Measurements from ENCODE around the gene PFKFB3.
"Not testable (repeated sequence)": the region's sequence is repeated elsewhere in the genome, so short reads cannot be mapped to it uniquely, and the experiment has no call there.

PFKFB3 gene

GRCh38 chr10:6163364-6164270, 39.1 kb upstream of the PFKFB3 start:
- ChIA-PET CTCF (interaction anchor here (0.6 to 1.2 kb wide), 4 partner anchors 12 to 690 kb away, joined by 3 to 4 read pairs (median 3); no protein-coding TSS in a partner anchor), POLR2A (interaction anchor here (0.6 to 2.4 kb wide), 11 partner anchors 9 to 77 kb away, joined by 3 to 12 read pairs (median 5); partner anchors contain the start of gene PFKFB3)
- no peak for TF ChIP-seq FOXM1 (IDR thresholded peaks at IDR 0.05; ENCODE audit: borderline replicate concordance)
- TF ChIP-seq ARNT (IDR thresholded peaks at IDR 0.05), result 0 out of 2 replicates have a peak, but pooled peaks have one; percentile 62
- TF ChIP-seq BHLHE40 (IDR thresholded peaks at IDR 0.05; ENCODE audit: borderline replicate concordance), result no peak
- TF ChIP-seq CTBP1 (IDR thresholded peaks at IDR 0.05; ENCODE audit: borderline replicate concordance), result peak; percentile 29; the same call in 1 of the 2 replicates
- peak; percentile 88 for TF ChIP-seq L3MBTL2 (conservative IDR thresholded peaks at IDR 0.05)
- TF ChIP-seq SUZ12 (IDR thresholded peaks at IDR 0.05), result no peak
- TF ChIP-seq FOXK2 (IDR thresholded peaks at IDR 0.05), result no peak
- TF ChIP-seq LEF1 (IDR thresholded peaks at IDR 0.05; ENCODE audit: borderline replicate concordance), result no peak
- peak; percentile 96 for DNase-seq (ENCODE audit: extremely low spot score)

GRCh38 chr10:6164271-6165095, 38.2 kb upstream of the PFKFB3 start:
- no peak for DNase-seq (ENCODE audit: extremely low spot score)
- CTCF ChIA-PET, result interaction anchor here (0.8 kb wide), 1 partner anchor 12 kb away, joined by 4 read pairs; no protein-coding TSS in a partner anchor

DNA sequence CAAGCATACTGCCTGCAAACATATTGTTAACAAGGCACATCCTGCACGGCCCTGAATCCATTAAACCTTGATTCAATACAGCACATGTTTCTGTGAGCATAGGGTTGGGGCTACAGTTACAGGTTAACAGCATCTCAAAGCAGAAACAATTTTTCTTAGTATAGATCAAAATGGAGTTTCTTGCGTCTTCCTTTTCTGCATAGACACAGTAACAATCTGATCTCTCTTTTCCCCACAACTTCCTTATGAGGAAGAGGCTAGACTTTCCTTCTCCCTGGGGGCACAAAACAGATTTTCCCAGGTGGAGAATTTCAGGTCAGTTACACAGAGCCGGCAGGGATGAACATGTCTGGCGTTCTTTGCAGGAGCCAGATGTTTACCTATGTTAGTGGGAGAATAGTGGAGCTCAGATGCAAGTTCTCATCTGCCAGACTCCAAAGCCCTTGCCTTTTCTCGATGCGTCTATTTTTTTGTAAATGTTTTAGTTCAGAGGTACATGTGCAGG, 37.5 kb upstream of the PFKFB3 start:
- TF ChIP-seq HDGF (IDR thresholded peaks at IDR 0.05; ENCODE audit: borderline replicate concordance), result no peak
- no peak for TF ChIP-seq CTBP1 (IDR thresholded peaks at IDR 0.05; ENCODE audit: borderline replicate concordance)
- no peak for TF ChIP-seq NFRKB (IDR thresholded peaks at IDR 0.05)
- no peak for TF ChIP-seq FOXA1 (IDR thresholded peaks at IDR 0.05)
- TF ChIP-seq ARNT (IDR thresholded peaks at IDR 0.05), result no peak
- TF ChIP-seq ELF4 (IDR thresholded peaks at IDR 0.05), result no peak
- no peak for TF ChIP-seq SP1 (IDR thresholded peaks at IDR 0.05)
- TF ChIP-seq BHLHE40 (IDR thresholded peaks at IDR 0.05; ENCODE audit: borderline replicate concordance), result no peak
- TF ChIP-seq TARDBP (IDR thresholded peaks at IDR 0.05), result no peak
- TF ChIP-seq L3MBTL2 (conservative IDR thresholded peaks at IDR 0.05), result no peak
- TF ChIP-seq SUZ12 (IDR thresholded peaks at IDR 0.05), result no peak
- TF ChIP-seq ZNF384 (IDR thresholded peaks at IDR 0.05), result no peak
- TF ChIP-seq PKNOX1 (IDR thresholded peaks at IDR 0.05), result no peak
- no peak for TF ChIP-seq LEF1 (IDR thresholded peaks at IDR 0.05; ENCODE audit: borderline replicate concordance)
- no peak for TF ChIP-seq FOXM1 (IDR thresholded peaks at IDR 0.05; ENCODE audit: borderline replicate concordance)
- no peak for TF ChIP-seq FOXK2 (IDR thresholded peaks at IDR 0.05)
- POLR2A ChIA-PET, result no interaction called here
- CTCF ChIA-PET, result interaction anchor here (1.0 kb wide), 1 partner anchor 38 kb away, joined by 3 read pairs; the partner anchor contains the start of gene PFKFB3
- no peak for DNase-seq (ENCODE audit: extremely low spot score)

More at GRCh38 chr10:6164271-6165095, 38.2 kb upstream of the PFKFB3 start:
- no peak for TF ChIP-seq BHLHE40 (IDR thresholded peaks at IDR 0.05; ENCODE audit: borderline replicate concordance)
- no peak for TF ChIP-seq ARNT (IDR thresholded peaks at IDR 0.05)
- TF ChIP-seq FOXK2 (IDR thresholded peaks at IDR 0.05), result no peak
- TF ChIP-seq NFRKB (IDR thresholded peaks at IDR 0.05), result no peak
- TF ChIP-seq TARDBP (IDR thresholded peaks at IDR 0.05), result no peak
- no peak for TF ChIP-seq ZNF384 (IDR thresholded peaks at IDR 0.05)
- no peak for TF ChIP-seq FOXM1 (IDR thresholded peaks at IDR 0.05; ENCODE audit: borderline replicate concordance)
- TF ChIP-seq FOXA1 (IDR thresholded peaks at IDR 0.05), result no peak
- TF ChIP-seq SUZ12 (IDR thresholded peaks at IDR 0.05), result no peak
- TF ChIP-seq LEF1 (IDR thresholded peaks at IDR 0.05; ENCODE audit: borderline replicate concordance), result no peak
- TF ChIP-seq HDGF (IDR thresholded peaks at IDR 0.05; ENCODE audit: borderline replicate concordance), result no peak
- POLR2A ChIA-PET, result interaction anchor here (1.0 to 1.3 kb wide), 4 partner anchors 10 to 38 kb away, joined by 3 to 11 read pairs (median 8); partner anchors contain the start of gene PFKFB3

GRCh38 chr10:6165933-6166332, 36.8 kb upstream of the PFKFB3 start:
- POLR2A ChIA-PET, result not testable (repeated sequence)

GRCh38 chr10:6167456-6167855, 35.3 kb upstream of the PFKFB3 start:
- DNase-seq (ENCODE audit: extremely low spot score), result no peak
- ChIA-PET CTCF (no interaction called here), POLR2A (interaction anchor here (1.2 kb wide), 1 partner anchor 9 kb away, joined by 3 read pairs; no protein-coding TSS in a partner anchor)
- no peak for TF ChIP-seq CTBP1 (IDR thresholded peaks at IDR 0.05; ENCODE audit: borderline replicate concordance)
- no peak for TF ChIP-seq NFRKB (IDR thresholded peaks at IDR 0.05)
- no peak for TF ChIP-seq L3MBTL2 (conservative IDR thresholded peaks at IDR 0.05)
- no peak for TF ChIP-seq LEF1 (IDR thresholded peaks at IDR 0.05; ENCODE audit: borderline replicate concordance)
- no peak for TF ChIP-seq FOXA1 (IDR thresholded peaks at IDR 0.05)
- TF ChIP-seq TARDBP (IDR thresholded peaks at IDR 0.05), result no peak
- no peak for TF ChIP-seq FOXK2 (IDR thresholded peaks at IDR 0.05)
- no peak for TF ChIP-seq HDGF (IDR thresholded peaks at IDR 0.05; ENCODE audit: borderline replicate concordance)
- no peak for TF ChIP-seq BHLHE40 (IDR thresholded peaks at IDR 0.05; ENCODE audit: borderline replicate concordance)
- no peak for TF ChIP-seq SUZ12 (IDR thresholded peaks at IDR 0.05)
- no peak for TF ChIP-seq ARNT (IDR thresholded peaks at IDR 0.05)
- no peak for TF ChIP-seq ZNF384 (IDR thresholded peaks at IDR 0.05)
- TF ChIP-seq FOXM1 (IDR thresholded peaks at IDR 0.05; ENCODE audit: borderline replicate concordance), result no peak
- no peak for TF ChIP-seq SP1 (IDR thresholded peaks at IDR 0.05)
- no peak for TF ChIP-seq PKNOX1 (IDR thresholded peaks at IDR 0.05)
- no peak for TF ChIP-seq ELF4 (IDR thresholded peaks at IDR 0.05)

More at GRCh38 chr10:6165933-6166332, 36.8 kb upstream of the PFKFB3 start:
- CTCF ChIA-PET, result interaction anchor here (0.6 to 1.0 kb wide), 2 partner anchors 21 to 37 kb away, joined by 3 to 5 read pairs; partner anchors contain the start of gene PFKFB3
- not testable (repeated sequence) for DNase-seq (ENCODE audit: extremely low spot score)
